ENCODE measurements around the gene GSPT2.

Gene GSPT2

GRCh38 chrX:51779306-51779705 is 36.1 kb downstream of the GSPT2 start:
- CTCF ChIA-PET, result no interaction called here
- no peak for DNase-seq (ENCODE audit: extremely low spot score)
- POLR2A ChIA-PET, result no interaction called here
- TF ChIP-seq CTCF (IDR thresholded peaks at IDR 0.05; ENCODE audit: control extremely low read depth, extremely low read depth, low read depth, missing control alignments), result no peak

- no peak for TF ChIP-seq CTCF (IDR thresholded peaks at IDR 0.05; ENCODE audit: control extremely low read depth, extremely low read depth, low read depth, missing control alignments)
- ChIA-PET POLR2A (no interaction called here), CTCF (no interaction called here)
- DNase-seq (ENCODE audit: extremely low spot score), result no peak
Measured at GRCh38 chrX:51795136-51795535, 51.9 kb downstream of the GSPT2 start.

Measured in GM10248 (cell line).